Measurements from ENCODE around the gene FBXO38.

- TF ChIP-seq CTCF (IDR thresholded peaks at IDR 0.05; ENCODE audit: low read length) (no peak), EZH2 (IDR thresholded peaks at IDR 0.05; ENCODE audit: borderline replicate concordance, low read length) (no peak)
Measured at GRCh38 chr5:148387325-148387724, 3.6 kb downstream of the FBXO38 start.
